ENCODE results near the gene NKX2-2.

Gene NKX2-2

DNA sequence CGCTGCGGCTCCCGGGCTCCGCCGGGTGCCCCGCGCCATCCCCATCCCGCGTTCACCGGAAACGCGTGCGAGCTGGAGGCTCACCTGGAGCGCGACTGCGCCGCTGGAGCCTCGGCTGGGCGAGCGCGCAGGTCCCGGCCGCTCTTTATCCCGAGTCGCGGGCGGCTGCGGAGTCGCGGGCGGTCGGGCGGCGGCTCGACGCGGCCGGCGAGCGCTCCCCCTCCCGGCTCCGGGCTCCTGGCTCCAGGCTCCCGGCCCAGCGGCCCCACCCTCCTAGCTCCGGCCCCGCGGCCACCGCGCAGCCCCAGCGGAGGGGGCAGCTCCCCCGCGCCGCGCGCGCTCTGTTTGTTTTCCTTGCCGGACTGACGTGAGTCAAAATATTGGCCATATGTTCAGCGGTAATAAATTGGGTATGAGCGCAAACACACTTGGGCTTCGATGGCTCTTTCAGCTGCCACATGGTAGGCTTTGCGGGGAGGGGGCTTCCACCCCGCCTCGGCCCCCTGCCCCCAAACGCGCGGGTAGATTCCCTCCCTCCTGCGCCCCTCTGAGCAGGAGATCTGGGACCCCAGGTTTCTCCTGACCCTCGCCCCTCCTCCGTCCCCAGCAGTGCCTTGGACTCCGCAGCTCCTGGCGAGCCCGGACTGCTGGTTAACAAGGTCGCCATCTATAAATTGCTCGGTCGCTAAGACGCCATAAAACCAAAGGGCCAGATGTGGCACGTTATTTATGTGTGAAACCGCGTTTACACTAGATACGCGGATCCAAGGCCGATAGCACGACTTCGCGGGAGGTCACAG, 8.8 kb upstream of the NKX2-2 start:
- in situ Hi-C loops (cut with MboI; ENCODE audit: low sequenced_read_pairs), result loop anchor here (25.0 kb wide), 1 partner anchor 885 kb away; no protein-coding TSS in a partner anchor

DNA sequence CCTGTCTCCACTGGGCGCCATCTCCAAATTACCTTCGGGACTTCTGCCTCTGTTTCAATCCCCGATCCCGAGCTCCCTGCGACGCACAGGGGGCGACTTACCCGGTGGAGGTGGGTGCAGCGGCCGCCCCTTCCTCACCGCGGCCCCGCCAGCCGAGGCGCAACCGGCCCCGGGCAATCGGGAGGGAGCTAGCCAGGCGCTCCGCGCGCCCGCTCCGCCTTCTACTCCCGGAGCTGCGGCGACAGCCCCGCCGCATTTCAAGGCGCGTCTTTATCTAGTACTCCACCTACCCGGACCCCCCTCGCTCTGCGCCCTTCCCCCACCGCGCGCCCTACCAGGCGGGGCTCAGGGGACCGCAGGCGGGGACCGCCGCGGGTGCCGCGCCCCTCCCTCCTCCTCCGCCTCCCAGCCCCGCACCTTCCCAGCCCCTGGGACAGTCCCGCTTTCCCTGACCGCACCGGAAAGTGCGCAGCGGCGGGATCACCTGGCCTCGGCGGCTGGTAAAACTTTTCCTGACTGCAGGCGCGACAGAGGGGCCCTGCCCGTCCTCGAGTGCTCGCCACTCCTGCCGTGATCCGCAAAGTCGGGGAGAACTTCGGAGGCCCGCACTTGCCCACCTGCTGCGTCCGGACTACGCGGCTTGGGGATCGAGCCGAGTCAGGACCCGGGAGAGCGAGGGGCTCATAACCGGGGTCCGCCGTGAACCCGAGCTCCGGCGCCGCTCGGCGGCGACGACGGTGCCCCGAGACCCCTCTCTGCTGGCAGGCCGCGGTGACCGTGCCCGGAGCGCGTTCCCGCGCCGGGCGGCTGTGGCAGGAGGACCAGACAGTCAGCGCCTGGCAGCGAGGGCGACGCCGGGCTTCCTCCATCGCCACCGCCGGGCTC, 8.0 kb upstream of the NKX2-2 start:
- in situ Hi-C loops (cut with MboI; ENCODE audit: low sequenced_read_pairs), result loop anchor here (25.0 kb wide), 1 partner anchor 885 kb away; no protein-coding TSS in a partner anchor

DNA sequence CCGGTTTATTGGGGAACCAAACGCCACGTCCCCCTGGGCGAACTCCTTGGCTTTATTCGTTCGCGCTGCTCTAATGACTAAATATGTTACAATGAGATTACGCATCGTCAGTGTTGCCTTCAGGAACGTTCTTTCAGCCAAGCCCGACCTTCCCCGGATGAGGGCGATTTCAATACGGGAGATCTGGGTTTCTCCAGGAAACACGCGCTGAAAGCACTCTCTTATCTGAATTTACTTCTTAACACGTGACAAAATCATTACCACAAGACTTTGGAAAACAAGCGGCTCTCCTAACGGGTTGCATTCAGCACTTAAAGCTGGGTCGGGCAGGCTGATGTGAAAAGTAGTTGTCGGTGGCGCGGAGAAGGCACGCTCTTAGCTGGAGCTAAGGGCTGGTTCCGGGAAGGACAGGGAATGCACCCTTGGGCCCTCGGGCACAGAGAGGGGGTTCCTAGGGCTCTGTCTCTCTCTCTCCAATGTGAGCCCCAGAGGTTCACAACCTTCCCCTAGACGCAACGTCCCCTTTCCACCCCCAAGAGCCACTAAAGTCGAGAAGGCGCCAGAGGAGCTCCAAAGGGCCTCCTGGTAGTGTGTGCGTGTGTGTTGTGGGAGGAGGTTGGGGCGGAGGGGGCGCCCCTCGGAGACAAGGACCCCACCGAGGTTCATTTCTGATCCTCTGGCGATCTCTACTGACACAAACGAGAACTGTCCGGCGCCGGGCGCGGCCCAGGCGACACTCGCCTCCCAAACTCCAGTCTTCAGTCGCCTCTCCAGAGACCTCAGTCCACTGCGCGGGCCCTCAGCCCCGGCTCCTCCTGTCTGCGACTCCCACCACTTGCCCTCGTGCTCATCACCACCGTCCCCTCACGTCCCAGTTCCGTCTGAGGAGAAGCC, 7.1 kb upstream of the NKX2-2 start:
- in situ Hi-C loops (cut with MboI; ENCODE audit: low sequenced_read_pairs), result loop anchor here (25.0 kb wide), 1 partner anchor 884 kb away; no protein-coding TSS in a partner anchor

DNA sequence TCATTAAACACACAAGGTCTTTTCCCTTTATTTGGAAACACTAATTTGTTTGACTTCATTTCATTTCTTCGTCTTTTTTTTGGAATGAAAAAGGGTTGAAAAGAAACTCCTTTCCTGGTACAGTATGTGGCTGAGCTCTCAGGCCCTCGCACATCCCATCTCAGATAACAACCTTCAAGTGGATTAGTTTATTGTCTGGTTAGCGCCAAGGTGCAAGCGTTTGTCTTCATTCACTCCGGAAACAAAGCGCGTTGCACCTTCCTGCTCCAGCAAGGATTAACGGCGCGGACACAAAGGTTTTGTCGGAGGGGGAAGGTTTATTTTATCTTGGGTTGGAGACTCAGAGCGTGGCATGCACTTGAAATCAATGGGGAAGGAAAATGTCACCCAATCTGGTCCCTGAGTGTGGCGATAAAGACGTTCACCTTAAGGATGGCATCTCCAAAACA, 5.3 kb upstream of the NKX2-2 start:
- in situ Hi-C loops (cut with MboI; ENCODE audit: low sequenced_read_pairs), result loop anchor here (25.0 kb wide), 1 partner anchor 882 kb away; no protein-coding TSS in a partner anchor

DNA sequence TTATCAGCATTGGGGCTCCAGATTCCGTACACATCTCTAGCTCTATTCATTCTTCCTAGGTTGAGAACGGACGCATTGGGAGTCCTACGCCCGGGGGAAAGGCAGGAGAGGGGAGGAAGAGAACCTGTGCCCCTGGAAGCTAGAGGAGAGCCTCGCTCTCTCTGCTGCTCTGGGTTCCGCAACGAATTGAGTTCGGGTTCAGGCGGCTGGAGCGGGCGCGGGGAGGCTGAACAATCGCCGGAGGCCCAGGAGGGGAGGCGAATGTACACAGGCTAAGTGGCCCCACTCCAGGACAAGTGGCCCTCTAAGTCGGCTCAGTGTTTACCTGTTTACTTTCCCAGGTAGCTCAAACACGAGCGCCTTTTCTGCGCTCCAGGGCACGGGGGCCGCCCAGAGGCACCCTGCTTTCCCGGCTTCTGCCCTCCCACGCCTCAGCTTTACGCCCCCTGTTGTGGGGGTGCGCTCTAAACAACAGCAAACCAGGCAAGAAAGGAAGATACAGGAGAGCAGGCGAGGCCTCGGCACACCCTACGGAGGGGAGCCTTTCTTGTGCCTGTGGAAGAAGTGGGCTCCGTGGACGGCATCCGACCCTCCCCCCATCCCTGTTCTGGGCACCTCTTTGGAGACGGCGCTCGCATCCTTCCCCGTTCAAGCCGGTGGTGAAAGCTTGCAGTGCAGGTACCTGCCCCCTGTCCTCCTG, 4.6 kb upstream of the NKX2-2 start:
- in situ Hi-C loops (cut with MboI; ENCODE audit: low sequenced_read_pairs), result loop anchor here (25.0 kb wide), 1 partner anchor 881 kb away; no protein-coding TSS in a partner anchor

DNA sequence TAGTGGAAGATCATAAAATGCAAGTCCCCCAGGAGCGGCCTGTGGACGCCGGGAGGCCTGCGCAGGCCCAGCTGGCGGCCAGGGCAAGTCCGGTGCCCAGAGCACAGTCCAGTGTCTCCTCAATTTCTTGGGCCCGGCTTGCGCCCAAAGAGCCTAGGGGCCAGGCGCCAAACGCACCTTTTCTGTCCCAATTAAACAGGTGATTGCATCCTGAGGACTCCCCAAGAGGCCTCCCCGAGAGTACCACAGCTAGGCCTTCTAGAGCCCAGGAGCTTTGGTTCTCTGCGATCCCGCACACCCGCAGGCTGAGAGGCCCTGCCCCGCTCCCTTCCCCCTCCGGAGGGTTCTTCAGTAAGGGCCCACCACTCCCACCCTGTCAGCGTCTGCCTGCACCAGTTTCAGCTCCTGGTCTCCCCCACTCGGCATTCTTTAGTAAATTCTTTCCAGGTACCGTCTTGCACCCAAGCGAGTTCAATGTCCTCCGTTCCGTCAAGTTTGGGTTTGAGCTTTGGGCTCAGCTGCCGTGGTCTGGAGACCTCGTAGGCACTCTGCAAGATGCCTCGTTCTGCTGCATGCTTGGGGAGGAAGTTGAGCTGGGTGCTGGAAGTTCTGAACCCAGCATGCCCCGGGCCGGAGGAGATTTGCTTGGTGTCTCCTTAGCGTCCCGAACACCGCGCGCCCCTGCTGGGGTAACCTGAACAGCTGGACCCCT, 3.9 kb upstream of the NKX2-2 start:
- in situ Hi-C loops (cut with MboI; ENCODE audit: low sequenced_read_pairs), result loop anchor here (25.0 kb wide), 1 partner anchor 880 kb away; no protein-coding TSS in a partner anchor

- in situ Hi-C loops (cut with MboI; ENCODE audit: low sequenced_read_pairs), result loop anchor here (25.0 kb wide), 1 partner anchor 880 kb away; no protein-coding TSS in a partner anchor
Observed at GRCh38 chr20:21516861-21517565, 3.1 kb upstream of the NKX2-2 start.

DNA sequence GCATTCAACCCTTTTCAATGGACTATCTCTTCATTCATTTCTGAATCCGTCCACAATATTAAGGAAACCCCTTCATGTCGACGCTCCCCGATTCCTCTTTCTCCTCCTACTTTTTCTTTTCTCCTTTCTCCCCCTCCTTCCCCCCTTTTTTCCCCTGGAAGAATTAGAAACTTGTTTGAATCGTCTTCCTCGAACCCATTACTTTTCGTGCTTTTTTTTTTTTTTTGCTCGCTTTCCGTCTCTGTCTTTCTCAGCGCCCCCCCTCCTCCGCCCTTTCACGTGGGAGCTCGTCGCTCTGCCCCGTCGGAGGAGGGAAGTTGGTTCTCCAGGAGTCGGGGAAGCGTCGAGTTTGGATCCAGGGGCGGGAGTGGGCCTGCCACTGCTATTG, 2.3 kb upstream of the NKX2-2 start:
- in situ Hi-C loops (cut with MboI; ENCODE audit: low sequenced_read_pairs), result loop anchor here (25.0 kb wide), 1 partner anchor 879 kb away; no protein-coding TSS in a partner anchor

DNA sequence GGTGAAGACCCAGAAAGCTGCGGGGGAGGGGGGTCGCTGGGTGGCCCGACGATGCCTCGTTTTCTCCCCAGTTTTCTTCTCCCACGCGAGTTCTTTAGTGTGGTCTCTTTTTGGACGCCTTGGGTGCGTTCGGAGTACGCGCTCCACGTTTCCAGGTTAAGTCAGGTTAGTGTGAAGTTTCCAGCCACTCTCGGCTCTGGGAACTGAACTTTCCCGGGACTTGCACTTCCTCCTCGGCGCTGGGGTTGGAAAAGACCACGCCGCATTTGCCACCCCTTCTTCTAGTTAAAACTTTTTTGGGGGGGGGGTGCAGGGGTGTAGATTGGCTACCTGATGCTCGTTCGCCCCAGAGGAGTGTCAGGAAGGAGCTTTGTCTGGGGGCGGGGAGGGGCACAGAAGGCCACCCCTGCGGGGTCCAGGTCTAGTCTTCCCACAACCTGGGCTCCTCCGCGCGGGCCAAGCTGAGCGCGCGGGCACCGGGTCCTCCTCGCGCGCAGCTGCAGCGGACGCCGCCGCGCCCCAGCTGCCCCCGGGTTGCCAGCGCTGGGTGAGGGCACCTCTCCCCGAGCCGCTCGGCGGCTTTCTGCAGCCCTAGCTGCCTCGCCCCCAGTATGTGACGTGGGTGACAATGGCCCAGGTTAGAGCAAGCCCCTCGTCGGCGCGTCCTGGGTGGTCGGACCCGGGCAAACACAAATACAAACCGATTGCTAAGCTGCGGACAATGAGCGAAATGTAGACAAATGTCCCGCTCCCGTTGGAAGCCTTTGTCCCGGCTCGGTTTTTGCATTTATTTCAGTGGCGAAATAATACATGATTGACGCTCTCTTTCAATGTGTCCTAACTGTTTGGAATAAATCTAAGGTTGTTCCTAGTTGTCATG, 1.7 kb upstream of the NKX2-2 start:
- in situ Hi-C loops (cut with MboI; ENCODE audit: low sequenced_read_pairs), result loop anchor here (25.0 kb wide), 1 partner anchor 878 kb away; no protein-coding TSS in a partner anchor

GRCh38 chr20:21514553-21515251, 838 bp upstream of the NKX2-2 start:
- in situ Hi-C loops (cut with MboI; ENCODE audit: low sequenced_read_pairs), result loop anchor here (25.0 kb wide), 1 partner anchor 877 kb away; no protein-coding TSS in a partner anchor

GRCh38 chr20:21513181-21513663, 642 bp downstream of the NKX2-2 start:
- in situ Hi-C loops (cut with MboI; ENCODE audit: low sequenced_read_pairs), result loop anchor here (25.0 kb wide), 1 partner anchor 876 kb away; no protein-coding TSS in a partner anchor

GRCh38 chr20:21512634-21513180, 1.2 kb downstream of the NKX2-2 start:
- in situ Hi-C loops (cut with MboI; ENCODE audit: low sequenced_read_pairs), result loop anchor here (25.0 kb wide), 1 partner anchor 875 kb away; no protein-coding TSS in a partner anchor

DNA sequence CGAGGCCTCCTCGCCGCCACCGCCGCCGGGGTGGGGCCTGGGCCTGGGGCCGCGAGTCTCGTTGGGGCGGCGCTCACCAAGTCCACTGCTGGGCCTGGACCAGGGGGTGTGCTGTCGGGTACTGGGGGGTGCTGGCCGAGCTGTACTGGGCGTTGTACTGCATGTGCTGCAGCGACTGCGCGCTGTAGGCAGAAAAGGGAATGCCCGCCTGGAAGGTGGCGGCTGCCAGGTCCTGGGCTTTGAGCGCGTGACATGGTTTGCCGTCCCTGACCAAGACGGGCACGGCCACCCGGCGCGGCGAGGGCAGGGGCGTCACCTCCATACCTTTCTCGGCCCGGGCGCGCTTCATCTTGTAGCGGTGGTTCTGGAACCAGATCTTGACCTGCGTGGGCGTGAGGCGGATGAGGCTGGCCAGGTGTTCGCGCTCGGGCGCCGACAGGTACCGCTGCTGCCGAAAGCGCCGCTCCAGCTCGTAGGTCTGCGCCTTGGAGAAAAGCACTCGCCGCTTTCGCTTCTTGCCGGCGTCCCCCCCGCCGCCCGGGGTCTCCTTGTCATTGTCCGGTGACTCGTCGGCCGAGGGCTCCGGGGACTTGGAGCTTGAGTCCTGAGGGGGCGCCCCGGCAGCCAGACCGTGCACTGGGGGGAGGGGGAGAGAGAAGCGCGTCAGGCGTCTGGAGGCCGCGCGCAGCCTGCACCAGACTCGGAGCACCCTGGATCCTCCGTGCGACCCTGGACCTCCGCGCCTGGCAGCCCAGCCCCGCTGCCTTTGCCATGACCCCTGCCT, 1.8 kb downstream of the NKX2-2 start:
- in situ Hi-C loops (cut with MboI; ENCODE audit: low sequenced_read_pairs), result loop anchor here (25.0 kb wide), 1 partner anchor 875 kb away; no protein-coding TSS in a partner anchor

DNA sequence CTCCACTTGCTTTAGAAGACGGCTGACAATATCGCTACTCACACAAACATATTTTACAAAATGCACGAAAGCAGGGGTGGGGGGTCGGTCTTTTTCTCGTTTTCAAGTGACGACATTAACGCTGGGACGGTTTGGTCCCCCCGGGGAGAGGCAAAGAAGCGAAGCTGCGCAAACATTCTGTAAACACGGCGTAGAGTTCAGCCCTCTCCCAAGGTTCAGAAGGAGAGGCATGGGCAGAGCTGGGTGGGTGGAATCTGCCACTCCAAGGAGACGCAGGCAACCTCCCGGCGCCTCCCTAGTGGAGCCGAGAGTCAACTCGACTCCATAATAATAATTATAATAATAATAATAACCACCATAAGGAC, 2.4 kb downstream of the NKX2-2 start:
- in situ Hi-C loops (cut with MboI; ENCODE audit: low sequenced_read_pairs), result loop anchor here (25.0 kb wide), 1 partner anchor 874 kb away; no protein-coding TSS in a partner anchor
